GM19193 (cell line): ENCODE results near the gene PNPLA3.

Source experiments
- POLR2A ChIP-seq: IDR thresholded peaks from 4 replicates; pipeline ENCODE4 v1.6.1; 2011; ENCODE audit not compliant: insufficient read depth, insufficient read length; ENCODE audit errors: extremely low read depth

The PNPLA3 gene

DNA sequence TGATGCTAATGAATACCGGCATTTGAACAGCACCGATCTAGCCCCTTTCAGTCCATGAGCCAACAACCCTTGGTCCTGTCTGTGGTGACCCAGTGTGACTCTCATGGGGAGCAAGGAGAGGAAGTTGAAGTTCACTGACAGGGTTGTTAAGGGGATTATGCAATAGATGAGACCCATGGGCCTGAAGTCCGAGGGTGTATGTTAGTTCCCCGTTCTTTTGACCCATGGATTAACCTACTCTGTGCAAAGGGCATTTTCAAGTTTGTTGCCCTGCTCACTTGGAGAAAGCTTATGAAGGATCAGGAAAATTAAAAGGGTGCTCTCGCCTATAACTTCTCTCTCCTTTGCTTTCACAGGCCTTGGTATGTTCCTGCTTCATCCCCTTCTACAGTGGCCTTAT is 4.9 kb downstream of the PNPLA3 start:
- TF ChIP-seq POLR2A, result no peak

- TF ChIP-seq POLR2A, result no peak
Observed at GRCh38 chr22:43928908-43929307, 5.3 kb downstream of the PNPLA3 start.

DNA sequence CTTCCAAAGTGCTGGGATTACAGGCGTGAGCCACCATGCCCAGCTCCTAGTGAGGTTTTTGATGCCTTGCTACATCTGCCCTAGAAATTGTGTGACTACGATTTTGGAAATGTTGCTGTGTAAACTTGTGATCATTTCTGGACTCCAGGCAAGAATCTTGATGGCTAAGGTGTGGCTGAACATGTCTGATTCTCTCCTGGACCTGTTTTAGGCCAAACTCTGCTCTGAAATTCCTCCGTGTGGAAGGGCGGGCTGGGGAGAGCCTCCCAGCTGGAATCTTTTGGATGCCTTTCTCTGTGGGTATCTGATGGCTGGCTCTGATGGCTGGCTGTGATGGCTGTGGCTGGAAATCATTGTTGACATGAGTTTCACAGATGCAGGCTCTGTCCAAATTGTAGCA is 8.2 kb downstream of the PNPLA3 start:
- TF ChIP-seq POLR2A, result no peak

DNA sequence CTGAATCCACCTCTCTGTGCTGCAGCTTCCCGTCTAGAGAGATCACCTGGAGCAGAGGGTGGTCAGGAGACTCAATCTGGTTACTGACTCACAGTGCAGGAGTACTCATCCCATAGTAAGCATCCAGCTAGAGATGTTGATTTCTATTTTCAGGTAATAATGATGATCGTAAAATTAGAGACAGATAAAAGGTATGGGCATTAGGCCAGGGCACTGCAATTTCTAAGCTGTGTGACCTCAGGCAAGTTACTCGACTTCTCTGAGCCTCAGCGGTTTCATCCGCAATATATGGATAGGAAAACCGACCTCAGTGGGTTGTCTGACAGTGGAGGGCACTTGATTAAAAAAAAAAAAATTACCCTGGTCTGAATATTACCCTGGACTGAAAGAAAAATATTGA is 17.8 kb downstream of the PNPLA3 start:
- TF ChIP-seq POLR2A, result no peak

- TF ChIP-seq POLR2A, result no peak
Observed at GRCh38 chr22:43944670-43945430, 21.2 kb downstream of the PNPLA3 start.

DNA sequence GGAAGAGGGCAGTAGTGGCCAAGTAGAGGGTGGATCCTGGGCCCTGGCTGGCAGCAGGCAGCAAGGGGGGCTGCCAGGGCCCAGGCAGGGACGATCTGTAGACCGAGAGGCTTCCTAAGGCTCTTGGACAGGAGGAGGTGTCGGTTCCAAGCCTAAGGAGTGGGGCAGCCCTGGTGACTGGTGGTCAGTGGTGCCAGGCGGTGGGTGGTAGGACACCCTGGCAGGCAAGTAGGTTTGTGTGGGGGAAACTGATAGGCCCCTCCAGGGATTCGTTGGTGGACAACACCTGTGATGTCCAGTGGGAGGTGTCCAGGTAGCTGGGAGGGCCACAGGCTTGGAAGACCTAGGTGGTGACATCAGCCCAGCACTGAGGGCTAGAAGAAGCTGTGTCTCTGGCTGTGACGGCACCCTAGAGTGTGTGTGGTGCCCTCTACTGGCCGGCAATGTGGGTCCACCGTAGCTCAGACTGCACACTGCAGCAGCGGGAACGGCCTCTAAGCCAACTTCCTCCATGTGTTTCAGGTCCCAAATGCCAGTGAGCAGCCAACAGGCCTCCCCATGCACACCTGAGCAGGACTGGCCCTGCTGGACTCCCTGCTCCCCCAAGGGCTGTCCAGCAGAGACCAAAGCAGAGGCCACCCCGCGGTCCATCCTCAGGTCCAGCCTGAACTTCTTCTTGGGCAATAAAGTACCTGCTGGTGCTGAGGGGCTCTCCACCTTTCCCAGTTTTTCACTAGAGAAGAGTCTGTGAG is 22.2 kb downstream of the PNPLA3 start:
- TF ChIP-seq POLR2A, result no peak

DNA sequence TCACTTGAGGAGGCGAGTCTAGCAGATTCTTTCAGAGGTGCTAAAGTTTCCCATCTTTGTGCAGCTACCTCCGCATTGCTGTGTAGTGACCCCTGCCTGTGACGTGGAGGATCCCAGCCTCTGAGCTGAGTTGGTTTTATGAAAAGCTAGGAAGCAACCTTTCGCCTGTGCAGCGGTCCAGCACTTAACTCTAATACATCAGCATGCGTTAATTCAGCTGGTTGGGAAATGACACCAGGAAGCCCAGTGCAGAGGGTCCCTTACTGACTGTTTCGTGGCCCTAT is 22.7 kb downstream of the PNPLA3 start:
- no peak for TF ChIP-seq POLR2A

DNA sequence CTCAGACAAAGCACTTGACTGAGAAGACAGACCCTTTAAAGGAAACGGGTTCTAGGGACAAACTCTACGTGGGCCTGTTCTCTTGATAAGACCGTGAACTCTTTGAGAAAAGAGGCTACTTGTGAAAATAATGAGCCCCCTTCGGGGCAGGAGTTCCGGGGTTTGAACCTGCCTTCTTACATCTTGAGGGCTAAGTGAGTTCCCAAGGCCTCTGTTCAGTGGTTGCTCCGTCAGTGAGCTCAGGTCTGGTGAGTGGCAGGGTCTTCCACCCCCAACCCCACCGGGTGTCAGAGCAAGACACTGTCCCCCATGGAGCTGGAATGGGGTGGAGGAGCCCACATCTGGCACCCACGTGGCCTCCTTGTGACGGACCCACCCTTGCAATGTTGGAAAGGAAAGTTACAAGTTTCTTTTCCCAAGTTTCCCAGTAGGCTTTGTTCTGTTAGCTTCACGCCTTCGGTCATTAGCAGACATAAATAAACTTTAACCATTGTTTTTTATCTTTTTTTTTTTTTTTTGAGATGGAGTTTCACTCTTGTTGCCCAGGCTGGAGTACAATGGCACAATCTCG is 25.3 kb downstream of the PNPLA3 start:
- TF ChIP-seq POLR2A, result no peak

GRCh38 chr22:43951391-43951790 is 27.8 kb downstream of the PNPLA3 start:
- no peak for TF ChIP-seq POLR2A

GRCh38 chr22:43951966-43952365 is 28.4 kb downstream of the PNPLA3 start:
- no peak for TF ChIP-seq POLR2A

- TF ChIP-seq POLR2A, result no peak
Observed at GRCh38 chr22:43953988-43954785, 30.6 kb downstream of the PNPLA3 start.

DNA sequence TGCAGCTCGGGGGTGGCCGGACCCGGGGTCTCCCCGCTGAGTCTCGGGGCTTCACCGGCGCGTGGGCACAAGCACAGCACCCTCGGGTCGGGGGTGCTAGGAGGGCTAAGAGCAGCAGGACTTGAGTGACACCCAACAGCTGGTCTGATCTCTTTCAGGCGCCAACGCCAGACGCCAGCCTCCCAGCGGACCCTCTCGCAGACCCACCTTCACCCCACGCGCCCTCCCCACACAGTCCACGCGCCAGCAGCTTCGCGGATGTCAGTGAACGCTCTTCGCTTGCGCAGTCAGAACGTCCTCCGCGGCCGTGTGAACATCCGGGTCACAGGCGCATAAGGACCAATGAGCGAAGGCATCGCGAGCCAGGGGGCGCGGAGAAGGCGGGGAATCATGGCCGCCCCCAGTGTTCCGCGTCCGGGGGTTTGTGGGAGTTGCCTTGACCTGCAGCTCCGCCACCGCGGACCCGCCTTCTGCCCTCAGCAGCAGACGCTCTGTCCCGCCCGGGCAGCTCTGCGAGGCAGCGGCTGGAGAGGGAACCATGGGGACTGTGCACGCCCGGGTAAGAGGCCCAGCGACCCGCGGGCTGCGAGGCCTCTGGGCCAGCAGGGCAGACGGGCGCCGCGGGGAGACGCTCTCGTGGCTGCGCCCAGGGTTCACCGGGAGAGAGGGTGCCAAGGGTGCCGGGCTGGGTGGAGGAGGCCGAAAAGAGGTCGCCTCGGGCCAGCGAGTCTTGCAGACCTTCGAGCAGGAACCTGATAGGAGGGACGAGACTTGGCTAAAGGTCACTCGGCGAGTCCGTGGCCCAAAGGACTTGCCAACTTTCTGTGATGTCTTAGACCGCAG is 31.7 kb downstream of the PNPLA3 start, which contains the start of gene SAMM50:
TSS of gene SAMM50 (plus strand) at position 403 of the 843 bp plus-strand sequence. CDS start at position 539, 136 bp downstream.
- peak; percentile 96 for TF ChIP-seq POLR2A

DNA sequence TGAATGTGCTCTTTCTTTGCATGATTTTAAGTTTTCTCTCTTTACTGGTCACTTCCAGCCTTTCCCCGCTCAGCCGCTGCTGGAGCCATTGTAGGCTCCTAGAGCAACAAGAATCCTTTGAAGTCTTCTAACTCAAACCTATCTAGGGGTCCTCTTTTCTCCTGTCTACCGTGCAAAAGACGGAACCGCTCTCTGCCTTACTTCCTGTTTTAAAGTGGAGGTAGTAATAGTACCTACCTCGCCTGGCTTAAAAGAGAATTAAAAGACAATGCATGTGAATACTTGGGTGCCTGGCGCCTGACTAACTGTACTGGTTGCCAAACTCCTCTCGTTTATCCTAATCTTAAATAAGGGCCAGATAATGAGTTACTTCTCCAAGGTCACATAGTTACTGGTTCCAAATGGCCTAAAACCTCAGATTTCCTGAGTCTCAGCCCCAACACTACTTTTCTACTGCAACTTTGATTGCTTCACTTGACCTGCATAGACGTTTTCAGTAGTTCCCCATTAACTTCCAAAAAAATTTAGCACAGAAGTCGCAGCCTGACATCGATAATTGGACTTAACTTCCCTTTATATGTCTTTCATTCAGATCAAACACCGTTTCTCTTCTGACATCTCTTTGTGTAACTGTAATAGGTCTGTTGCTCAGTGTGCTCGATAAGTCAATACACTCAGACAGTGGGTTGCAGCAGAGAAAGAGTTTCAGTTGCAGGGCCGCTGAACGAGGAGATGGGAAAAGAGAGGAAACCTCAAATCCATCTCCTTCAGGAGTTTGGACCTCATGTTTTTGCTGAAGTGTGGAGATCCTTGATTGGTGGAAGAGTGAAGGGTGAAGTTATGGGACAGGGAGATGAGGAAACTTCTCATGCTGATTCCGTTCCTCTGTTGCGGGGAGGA is 32.5 kb downstream of the PNPLA3 start:
- no peak for TF ChIP-seq POLR2A
